NT2/D1 (cell line): ENCODE data around the gene POPDC3.

Experiments
- SUZ12 ChIP-seq: IDR thresholded peaks from 2 replicates; pipeline ENCODE4 v1.6.1; 2011; ENCODE audit not compliant: insufficient read length, insufficient read depth; ENCODE audit errors: extremely low read depth
- YY1 ChIP-seq: IDR thresholded peaks from 2 replicates; pipeline ENCODE4 v1.6.1; 2011; ENCODE audit not compliant: insufficient read length, insufficient read depth
- ZNF274 ChIP-seq: IDR thresholded peaks from 2 replicates; pipeline ENCODE4 v1.6.1; 2011; ENCODE audit warnings: mild to moderate bottlenecking, low read depth, low read length

GRCh38 chr6:105177556-105177955, 2.3 kb downstream of the POPDC3 start:
- TF ChIP-seq YY1 = no peak
- TF ChIP-seq ZNF274 = no peak
- no peak for TF ChIP-seq SUZ12
